ENCODE measurements around the gene AGBL1.
"Not testable (repeated sequence)": the region's sequence is repeated elsewhere in the genome, so short reads cannot be mapped to it uniquely, and the experiment has no call there.

The AGBL1 gene

DNA sequence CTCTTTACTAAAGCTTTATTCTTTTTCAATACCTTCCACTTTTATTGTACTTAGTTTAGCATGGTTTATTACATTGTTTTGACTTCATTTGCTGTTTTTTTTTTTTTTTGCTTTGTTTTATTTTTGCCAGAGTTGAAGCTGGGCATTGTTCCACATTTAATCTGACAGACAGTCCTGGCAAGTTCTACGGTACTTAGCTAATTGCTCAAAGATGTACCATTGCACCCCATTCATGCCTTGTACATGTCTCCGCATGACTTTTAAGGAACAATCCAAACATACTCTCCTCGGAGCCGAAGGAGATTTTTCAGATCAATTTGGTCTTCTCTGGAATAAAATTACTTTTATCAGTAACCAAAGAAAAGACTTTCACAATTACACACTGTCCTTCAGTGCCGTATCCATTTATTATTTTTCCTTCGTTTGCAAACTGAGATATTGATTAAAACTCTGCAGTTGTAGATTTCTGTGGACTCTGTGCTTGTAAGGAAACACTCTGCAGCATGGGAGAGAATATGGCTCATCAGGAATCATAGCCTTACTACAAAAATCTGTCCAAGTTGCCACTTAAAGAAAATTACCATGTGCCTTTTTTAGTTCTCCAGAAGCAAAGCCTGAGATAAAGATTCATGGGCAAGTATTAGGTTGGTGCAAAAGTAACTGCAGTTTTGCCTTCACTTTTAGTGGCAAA is 952.0 kb downstream of the AGBL1 start:
- no peak for DNase-seq

DNA sequence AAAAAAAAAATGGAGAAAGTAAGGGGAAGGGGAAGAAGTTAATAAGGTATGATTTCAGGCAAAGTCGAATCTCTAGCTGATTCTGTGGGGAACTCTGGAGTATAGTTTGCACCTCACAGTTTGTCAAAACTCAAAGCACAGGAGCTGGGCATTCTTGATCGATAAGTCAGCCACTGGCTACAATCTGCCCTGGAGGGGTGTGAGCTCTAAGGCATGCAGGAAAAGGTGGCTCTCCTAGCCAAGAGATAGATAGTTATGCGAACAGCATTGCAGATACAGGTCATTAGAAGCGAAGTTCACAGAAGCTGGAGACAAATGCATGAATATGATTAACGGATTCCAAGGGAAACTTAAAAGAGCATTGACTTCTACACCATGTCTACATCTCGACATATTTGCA is 952.6 kb downstream of the AGBL1 start:
- no peak for DNase-seq

- DNase-seq = no peak
Measured at GRCh38 chr15:87033056-87033455, 953.4 kb downstream of the AGBL1 start.

- DNase-seq = no peak
Measured at GRCh38 chr15:87034886-87035285, 955.2 kb downstream of the AGBL1 start.

GRCh38 chr15:87038404-87038803 is 958.7 kb downstream of the AGBL1 start:
- no peak for DNase-seq

DNA sequence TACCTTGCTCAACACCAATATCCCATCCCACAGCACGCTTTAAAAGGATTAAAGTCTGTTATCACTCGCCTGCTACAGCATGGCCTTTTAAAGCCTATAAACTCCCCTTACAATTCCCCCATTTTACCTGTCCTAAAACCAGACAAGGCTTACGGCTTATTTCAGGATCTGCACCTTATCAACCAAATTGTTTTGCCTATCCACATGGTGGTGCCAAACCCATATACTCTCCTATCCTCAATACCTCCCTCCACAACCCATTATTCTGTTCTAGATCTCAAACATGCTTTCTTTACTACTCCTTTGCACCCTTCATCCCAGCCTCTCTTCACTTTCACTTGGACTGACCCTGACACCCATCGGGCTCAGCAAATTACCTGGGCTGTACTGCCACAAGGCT is 962.9 kb downstream of the AGBL1 start:
- not testable (repeated sequence) for DNase-seq

DNA sequence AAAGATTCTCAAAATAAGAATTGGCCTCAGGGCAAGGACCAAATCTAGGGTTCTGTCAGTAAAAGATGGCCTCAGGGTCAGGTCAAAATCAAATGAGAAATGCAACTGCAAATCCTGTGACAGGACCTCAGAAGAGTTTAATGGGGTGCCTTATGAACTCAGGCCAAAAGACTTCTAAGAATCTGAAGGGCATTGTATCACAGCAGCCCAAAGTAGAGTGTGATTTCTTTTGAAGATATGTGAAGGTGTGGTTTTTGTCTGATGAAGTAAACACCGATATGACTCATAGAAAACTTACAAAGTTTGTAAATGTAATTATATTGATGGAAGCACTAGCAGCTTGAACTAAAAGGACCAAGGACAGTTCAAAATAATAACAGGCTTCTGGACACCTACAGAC is 966.1 kb downstream of the AGBL1 start:
- no peak for DNase-seq

DNA sequence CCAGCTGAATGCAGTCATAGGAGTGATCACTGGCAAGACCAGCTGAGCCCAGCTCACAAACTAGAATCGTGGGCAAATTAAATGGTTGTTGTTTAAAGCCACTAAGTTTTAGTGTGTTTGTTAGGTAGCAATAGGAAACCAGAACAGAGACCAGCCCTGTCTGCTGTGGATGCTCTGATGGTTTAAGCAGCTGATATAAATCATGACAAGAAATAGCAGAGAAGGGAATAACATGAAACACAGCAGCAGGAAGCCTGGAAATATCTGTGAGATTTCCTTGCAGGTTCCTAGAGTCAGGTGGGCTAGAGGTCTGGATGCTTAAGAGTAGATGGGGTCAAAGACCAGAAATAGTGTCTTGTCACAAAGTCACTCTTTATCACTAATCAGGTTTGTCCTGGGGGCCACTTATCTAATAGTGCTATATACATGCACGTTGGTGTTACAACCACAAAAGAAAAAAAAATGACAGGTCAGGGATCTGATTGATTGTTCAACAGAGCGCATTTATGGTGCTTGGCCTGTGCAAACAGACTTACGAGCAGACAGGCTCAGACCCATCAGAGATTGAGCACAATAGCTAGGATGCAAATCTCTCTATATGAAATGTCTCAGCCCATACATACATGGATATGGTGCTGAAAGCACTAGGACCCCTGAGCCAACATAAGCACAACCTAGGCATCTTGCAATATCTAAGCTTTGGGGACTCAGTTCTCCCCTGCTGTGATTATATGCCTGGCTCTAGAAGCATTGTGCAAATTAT is 967.7 kb downstream of the AGBL1 start:
- DNase-seq = no peak
